RWPE1 (cell line): ENCODE measurements around the gene SLC25A10.
A peak's percentile ranks its signal among the peaks of the same experiment; 100 is the strongest.

Experiments used
- CTCF ChIA-PET: fragments of 350-600 bp; sonication (Branson Sonifier 250); formaldehyde crosslinking; extraction: SDS; loops from one replicate; lab custom pipeline; 2021; lab: Yijun Ruan, JAX
- POLR2A ChIA-PET: fragments of 400-600 bp; formaldehyde crosslinking; extraction: SDS; loops from one replicate; lab custom pipeline; 2020; ENCODE audit warnings: antibody characterized with exemption; ENCODE audit not compliant: low non-redundant PET; lab: Yijun Ruan, JAX
- DNase-seq: peaks from one replicate; pipeline ENCODE4 v3.0.0; 2012; ENCODE audit warnings: low spot score
- H3K27ac ChIP-seq: fragments of 450-650 bp; 2 replicates; pipeline ENCODE4 v1.5.1; 2017
- TF ChIP-seq, protein P1 (sequence below): fragments of 450-650 bp; conservative IDR thresholded peaks from 2 replicates; pipeline ENCODE4 v1.5.1; 2017; ENCODE audit warnings: low read depth, mild to moderate bottlenecking

Gene SLC25A10

DNA sequence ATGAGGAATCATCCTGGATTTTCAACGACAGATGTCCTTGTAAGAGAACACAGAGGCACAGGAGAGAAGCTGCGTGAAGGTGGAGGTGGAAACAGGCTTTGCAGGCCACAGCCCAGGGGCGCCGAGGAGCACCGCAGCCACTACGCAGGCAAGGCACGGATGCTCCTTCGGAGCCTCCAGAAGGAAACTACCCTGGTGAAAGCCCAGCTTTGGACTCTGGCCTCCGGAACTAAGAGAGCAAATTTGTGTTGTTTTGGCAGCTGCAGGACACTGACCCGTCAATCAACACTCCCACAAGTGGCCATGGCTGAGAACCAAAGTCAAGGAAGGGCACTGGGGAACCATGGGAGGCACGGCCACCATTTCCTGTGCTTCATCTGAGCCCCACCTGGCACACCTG, 31.9 kb upstream of the SLC25A10 start:
- CTCF ChIA-PET, result no interaction called here
- TF ChIP-seq, protein P1, sequence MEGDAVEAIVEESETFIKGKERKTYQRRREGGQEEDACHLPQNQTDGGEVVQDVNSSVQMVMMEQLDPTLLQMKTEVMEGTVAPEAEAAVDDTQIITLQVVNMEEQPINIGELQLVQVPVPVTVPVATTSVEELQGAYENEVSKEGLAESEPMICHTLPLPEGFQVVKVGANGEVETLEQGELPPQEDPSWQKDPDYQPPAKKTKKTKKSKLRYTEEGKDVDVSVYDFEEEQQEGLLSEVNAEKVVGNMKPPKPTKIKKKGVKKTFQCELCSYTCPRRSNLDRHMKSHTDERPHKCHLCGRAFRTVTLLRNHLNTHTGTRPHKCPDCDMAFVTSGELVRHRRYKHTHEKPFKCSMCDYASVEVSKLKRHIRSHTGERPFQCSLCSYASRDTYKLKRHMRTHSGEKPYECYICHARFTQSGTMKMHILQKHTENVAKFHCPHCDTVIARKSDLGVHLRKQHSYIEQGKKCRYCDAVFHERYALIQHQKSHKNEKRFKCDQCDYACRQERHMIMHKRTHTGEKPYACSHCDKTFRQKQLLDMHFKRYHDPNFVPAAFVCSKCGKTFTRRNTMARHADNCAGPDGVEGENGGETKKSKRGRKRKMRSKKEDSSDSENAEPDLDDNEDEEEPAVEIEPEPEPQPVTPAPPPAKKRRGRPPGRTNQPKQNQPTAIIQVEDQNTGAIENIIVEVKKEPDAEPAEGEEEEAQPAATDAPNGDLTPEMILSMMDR, result no peak
- POLR2A ChIA-PET, result no interaction called here
- no peak for DNase-seq
- H3K27ac ChIP-seq, result peak overlapping the region; percentile 53

DNA sequence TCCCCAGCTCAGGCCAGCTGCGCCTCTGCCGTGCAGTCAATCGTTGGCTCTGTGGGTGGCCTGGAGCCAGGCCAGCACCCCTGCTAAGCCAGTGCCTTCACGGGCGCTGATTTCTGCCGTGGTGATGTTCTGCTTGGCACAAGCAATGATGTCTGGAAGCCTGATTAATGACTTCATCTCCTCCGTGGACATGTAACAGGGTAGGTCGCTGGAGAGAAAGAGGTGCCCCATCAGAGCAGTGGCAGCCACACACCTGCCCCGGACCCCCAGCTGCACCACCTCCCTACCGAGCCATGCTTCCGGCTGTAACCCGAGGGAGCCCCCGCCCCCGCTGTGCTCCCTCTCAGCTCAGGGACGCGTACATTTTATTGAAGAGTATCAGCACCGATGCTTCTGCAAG, 30.4 kb upstream of the SLC25A10 start:
- CTCF ChIA-PET, result no interaction called here
- no peak for DNase-seq
- TF ChIP-seq, protein P1, result no peak
- peak overlapping the region; percentile 91 for H3K27ac ChIP-seq
- POLR2A ChIA-PET, result interaction anchor here (0.6 kb wide), 1 partner anchor 23 kb away, joined by 3 read pairs; no protein-coding TSS in a partner anchor

DNA sequence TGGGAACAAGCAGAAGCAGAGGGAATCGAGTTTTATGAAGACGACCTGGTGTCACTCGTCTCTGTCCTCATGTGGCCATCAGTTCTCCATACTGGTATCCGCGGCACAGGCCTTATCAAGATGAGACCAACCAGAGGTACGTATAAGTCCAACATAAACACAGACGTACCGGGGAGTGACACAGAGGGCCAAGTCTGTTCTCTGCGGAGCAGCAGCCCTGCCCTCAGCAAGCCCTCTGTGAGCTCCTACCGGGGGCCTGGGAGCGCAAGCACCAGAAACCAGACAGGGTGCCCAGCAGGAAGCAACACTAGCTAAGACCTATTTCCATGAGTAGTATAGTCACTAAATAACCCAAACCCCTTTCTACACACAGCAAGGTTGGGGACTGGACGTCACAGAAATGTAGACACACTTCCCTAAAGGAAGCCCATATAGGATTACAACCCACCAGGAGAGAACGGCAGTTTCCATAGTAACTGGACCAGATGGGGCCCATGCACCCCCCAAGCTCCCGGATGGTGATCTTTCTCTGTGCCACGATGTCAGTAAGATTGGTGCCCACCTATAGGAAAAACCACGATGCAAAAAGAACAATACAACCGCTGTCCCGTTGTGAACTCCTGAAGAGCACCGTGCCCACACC, 29.4 kb upstream of the SLC25A10 start:
- POLR2A ChIA-PET, result interaction anchor here (1.2 kb wide), 1 partner anchor 16 kb away, joined by 5 read pairs; the partner anchor contains the start of gene CCDC137
- TF ChIP-seq, protein P1, result no peak
- CTCF ChIA-PET, result interaction anchor here (1.3 kb wide), 1 partner anchor 19 kb away, joined by 6 read pairs; no protein-coding TSS in a partner anchor
- peak overlapping the region; percentile 91 for H3K27ac ChIP-seq
- no peak for DNase-seq

DNA sequence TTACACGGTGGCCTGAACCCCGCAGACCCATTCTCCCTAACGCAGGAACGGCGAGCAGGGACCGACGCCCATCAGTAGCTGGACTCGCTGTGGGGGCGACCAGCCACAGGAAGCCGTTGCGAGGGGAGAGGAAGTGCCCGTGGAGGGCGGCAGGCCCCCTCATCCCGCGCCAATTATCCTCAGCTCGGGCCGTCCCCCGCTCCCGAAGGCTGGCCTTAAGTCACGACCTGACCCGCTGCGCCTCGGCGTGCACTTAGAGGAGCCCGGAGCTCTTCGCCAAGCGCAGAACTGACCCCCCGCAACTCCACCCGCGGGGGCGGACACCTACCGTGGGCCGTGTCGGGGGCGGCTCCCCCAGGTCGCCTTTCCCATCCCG, 28.9 kb upstream of the SLC25A10 start:
- ChIA-PET POLR2A (interaction anchor here (1.2 kb wide), 1 partner anchor 16 kb away, joined by 5 read pairs; the partner anchor contains the start of gene CCDC137), CTCF (interaction anchor here (0.6 to 1.3 kb wide), 2 partner anchors 19 to 150 kb away, joined by 3 to 6 read pairs; partner anchors contain the start of gene MCRIP1)
- DNase-seq, result peak; percentile 23
- TF ChIP-seq, protein P1, result no peak
- H3K27ac ChIP-seq, result peak overlapping the region; percentile 91

DNA sequence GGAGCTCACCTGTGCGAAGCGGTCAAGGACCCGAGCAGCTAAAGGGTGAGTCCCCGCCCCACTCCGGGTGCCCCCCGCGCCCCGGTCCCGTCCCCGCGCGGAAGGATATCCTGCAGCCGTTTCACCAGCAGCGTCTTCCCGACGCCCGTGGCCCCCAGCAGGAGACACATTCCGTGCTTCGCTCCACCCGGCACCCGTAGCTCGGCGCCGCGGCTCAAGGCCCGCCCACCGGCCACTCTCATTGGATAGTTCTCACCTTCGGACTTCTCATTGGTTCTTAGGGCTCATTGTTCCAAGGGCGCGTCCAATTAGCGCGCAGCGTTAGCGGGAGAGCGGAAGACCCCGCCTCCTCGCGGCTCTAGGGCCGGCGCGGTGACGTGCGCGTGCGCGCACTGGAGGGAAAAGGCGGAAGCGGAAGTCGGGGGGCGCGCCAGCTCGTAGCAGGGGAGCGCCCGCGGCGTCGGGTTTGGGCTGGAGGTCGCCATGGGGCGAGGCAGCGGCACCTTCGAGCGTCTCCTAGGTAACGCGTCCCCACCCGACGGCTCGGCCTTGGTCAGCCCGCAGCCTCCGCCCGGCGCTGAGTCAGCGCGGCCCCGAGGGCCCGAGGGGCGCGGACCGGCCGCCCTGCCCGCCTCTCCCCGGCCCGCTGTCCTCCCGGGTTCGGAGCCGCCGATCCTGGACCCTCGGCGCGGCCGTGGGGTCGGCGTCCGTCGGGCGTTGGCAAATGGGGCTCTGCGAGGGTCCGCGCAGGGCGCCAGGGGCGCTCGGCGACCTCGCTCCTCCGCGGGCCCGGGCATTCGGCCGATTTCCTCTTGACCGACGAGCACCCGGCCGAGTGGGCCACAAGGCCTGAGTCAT, 28.3 kb upstream of the SLC25A10 start, which contains the start of the genes ARL16 and HGS:
Gene ARL16 (minus strand): TSS at position 214 of the 858 bp plus-strand sequence. CDS start 44 bp downstream, at position 170.
Gene HGS (plus strand): TSS at position 428 of the 858 bp plus-strand sequence. CDS start 56 bp downstream, at position 484.
- DNase-seq, result peak; percentile 99
- TF ChIP-seq, protein P1, result no peak
- POLR2A ChIA-PET, result interaction anchor here (1.2 kb wide), 1 partner anchor 17 kb away, joined by 5 read pairs; the partner anchor contains the start of gene CCDC137
- CTCF ChIA-PET, result interaction anchor here (0.6 to 1.3 kb wide), 2 partner anchors 18 to 149 kb away, joined by 3 to 6 read pairs; partner anchors contain the start of gene MCRIP1
- peak within 1 kb of the TSS; percentile 91 for H3K27ac ChIP-seq
